ENCODE data around the gene VANGL2. TPM values are rescaled to one million over a fixed set of nuclear protein-coding genes. Genes with fewer than 3 reads are reported as not detected.

VANGL2 gene
- total RNA-seq, result 1 to 10 TPM; 1.2 to 5.8 (median 3.7) TPM

DNA sequence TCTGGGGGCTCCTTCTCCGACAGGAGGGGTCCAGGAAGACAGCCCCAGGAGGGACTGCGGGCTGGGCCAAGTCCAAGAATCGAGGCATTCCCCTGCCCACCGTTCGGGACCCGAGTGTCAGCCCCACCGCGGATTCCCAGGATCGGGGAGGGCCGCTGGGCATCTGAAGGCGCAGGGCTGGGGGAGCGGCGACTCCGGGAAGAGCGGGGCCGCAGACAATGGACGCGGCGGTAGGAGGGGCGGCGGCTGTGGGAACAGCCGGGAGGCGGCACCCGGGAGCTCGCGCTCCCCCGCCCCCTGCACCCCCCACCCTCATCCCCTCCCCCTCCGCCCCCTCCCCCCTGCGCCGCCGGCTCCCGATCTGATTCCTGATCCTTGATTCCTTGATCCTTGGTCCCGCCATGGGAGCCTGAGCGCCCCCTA lies at the start of gene VANGL2:
TSS of gene VANGL2 (plus strand) at position 342 of the 423 bp plus-strand sequence. CDS start 15,274 bp downstream, outside the sequence.
- H3K4me1 ChIP-seq, result peaks cover 11 to 33% (median 29%) of the 10 kb centered on the region in 4 donors
- no peak for DNase-seq (ENCODE audit: extremely low spot score)
- WGBS, result 2% methylated on average over 6 of the region's 34 CpGs
- H3K27ac ChIP-seq (replicated peaks in 1 of 4), result peak within 1 kb of the TSS; percentile 36 to 78 (median 68)
- H3K4me3 ChIP-seq, result peak within 1 kb of the TSS; percentile 70 to 87 (median 85)
- H3K27me3 ChIP-seq, result peaks cover 0 to 4% (median 0%) of the 10 kb centered on the region in 4 donors
- no peaks in the 10 kb centered on the region for H3K36me3 ChIP-seq
- no peaks in the 10 kb centered on the region for H3K9me3 ChIP-seq
- intact Hi-C loops (cut with DNase I), result no loop called here
- TF ChIP-seq, protein P1, sequence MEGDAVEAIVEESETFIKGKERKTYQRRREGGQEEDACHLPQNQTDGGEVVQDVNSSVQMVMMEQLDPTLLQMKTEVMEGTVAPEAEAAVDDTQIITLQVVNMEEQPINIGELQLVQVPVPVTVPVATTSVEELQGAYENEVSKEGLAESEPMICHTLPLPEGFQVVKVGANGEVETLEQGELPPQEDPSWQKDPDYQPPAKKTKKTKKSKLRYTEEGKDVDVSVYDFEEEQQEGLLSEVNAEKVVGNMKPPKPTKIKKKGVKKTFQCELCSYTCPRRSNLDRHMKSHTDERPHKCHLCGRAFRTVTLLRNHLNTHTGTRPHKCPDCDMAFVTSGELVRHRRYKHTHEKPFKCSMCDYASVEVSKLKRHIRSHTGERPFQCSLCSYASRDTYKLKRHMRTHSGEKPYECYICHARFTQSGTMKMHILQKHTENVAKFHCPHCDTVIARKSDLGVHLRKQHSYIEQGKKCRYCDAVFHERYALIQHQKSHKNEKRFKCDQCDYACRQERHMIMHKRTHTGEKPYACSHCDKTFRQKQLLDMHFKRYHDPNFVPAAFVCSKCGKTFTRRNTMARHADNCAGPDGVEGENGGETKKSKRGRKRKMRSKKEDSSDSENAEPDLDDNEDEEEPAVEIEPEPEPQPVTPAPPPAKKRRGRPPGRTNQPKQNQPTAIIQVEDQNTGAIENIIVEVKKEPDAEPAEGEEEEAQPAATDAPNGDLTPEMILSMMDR (IDR thresholded peaks at IDR 0.05), result no peak
- TF ChIP-seq POLR2AphosphoS5 (IDR thresholded peaks at IDR 0.05), result peak; percentile 9 to 45

DNA sequence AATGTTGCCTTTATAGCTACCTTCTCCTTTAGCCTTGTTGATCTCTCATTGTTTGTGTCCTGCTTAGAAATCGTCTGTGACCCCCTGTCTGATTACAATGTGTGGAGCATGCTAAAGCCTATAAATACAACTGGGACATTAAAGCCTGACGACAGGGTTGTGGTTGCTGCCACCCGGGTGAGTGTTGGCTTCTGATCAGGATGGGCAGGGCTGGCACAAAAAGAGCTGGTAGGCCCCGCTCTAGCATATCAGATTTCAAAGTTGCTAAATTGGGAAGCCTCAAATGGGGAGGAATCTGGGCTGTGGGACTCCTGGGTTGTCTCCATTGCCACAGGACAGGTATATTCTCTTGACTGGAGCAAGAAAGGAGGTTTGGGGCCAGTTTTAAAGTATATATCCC lies 48.7 kb upstream of the VANGL2 start:
- no peak overlapping the region for H3K4me3 ChIP-seq
- peaks cover 0 to 8% (median 2%) of the 10 kb centered on the region in 4 donors for H3K4me1 ChIP-seq
- H3K36me3 ChIP-seq, result peaks cover 59 to 99% (median 98%) of the 10 kb centered on the region in 4 donors
- 89% methylated on average over 4 of the region's 4 CpGs for WGBS
- H3K27ac ChIP-seq (replicated peaks in 1 of 4), result no peak overlapping the region
- no peak for DNase-seq (ENCODE audit: extremely low spot score)
- intact Hi-C loops (cut with DNase I), result no loop called here
- TF ChIP-seq POLR2AphosphoS5 (IDR thresholded peaks at IDR 0.05) (no peak), EP300 (IDR thresholded peaks at IDR 0.05) (no peak), POLR2A (IDR thresholded peaks at IDR 0.05; ENCODE audit: low read depth) (no peak)
- TF ChIP-seq, protein P1 (IDR thresholded peaks at IDR 0.05), result no peak
- no peaks in the 10 kb centered on the region for H3K9me3 ChIP-seq
- H3K27me3 ChIP-seq, result no peaks in the 10 kb centered on the region

DNA sequence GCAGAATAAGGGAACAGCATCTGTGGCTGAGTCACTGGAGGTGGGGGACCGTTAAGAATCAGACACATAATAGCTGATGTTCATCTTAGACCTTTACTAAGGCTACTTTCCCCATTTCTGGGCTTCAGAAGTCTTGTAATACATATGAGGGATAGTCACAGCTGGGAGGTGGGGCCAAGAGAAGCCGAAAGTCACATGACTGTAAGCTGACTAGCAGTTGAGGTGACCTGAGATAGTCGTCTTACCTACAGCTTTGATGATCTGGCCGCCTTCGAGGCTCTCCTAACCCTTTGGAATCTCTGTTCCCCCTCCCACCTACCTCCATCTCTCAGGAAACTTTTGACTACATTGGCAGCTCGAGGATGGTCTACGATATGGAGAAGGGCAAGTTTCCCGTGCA lies 47.8 kb upstream of the VANGL2 start:
- H3K27me3 ChIP-seq, result no peaks in the 10 kb centered on the region
- peaks cover 65 to 99% (median 99%) of the 10 kb centered on the region in 4 donors for H3K36me3 ChIP-seq
- WGBS, result 89% methylated on average over 8 of the region's 8 CpGs
- intact Hi-C loops (cut with DNase I), result no loop called here
- TF ChIP-seq EP300 (IDR thresholded peaks at IDR 0.05) (no peak), POLR2A (IDR thresholded peaks at IDR 0.05; ENCODE audit: low read depth) (no peak), POLR2AphosphoS5 (IDR thresholded peaks at IDR 0.05) (no peak)
- TF ChIP-seq, protein P1 (IDR thresholded peaks at IDR 0.05), result no peak
- no peaks in the 10 kb centered on the region for H3K9me3 ChIP-seq
- no peak overlapping the region for H3K4me3 ChIP-seq
- H3K27ac ChIP-seq (replicated peaks in 1 of 4), result no peak overlapping the region
- DNase-seq (ENCODE audit: extremely low spot score), result no peak
- peaks cover 0 to 8% (median 0%) of the 10 kb centered on the region in 4 donors for H3K4me1 ChIP-seq

DNA sequence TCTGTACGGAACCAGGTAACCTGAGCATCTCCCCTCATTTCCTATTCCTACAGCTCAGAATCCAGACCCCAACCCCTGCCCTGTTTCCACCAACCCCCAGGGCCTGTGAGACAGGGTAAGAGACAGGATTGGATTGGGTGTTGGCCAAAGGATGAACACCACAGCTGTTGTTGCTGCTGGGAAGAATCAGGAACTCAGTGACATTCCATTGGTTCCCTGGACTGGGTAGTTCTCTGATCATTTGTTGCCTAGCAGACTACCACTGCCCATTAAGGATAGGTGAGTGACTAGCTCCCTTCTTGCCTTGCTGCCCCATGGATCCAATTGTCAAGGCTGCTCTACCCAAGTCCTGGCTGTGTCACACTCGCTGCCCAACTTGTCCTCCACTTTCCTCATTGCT lies 47.1 kb upstream of the VANGL2 start:
- Histone ChIP-seq H3K27me3 (no peaks in the 10 kb centered on the region), H3K4me3 (no peak overlapping the region), H3K9me3 (no peaks in the 10 kb centered on the region), H3K4me1 (peaks cover 0 to 8% (median 0%) of the 10 kb centered on the region in 4 donors), H3K36me3 (peaks cover 71 to 99% (median 99%) of the 10 kb centered on the region in 4 donors), H3K27ac (replicated peaks in 1 of 4) (no peak overlapping the region)
- TF ChIP-seq POLR2A (IDR thresholded peaks at IDR 0.05; ENCODE audit: low read depth) (no peak), EP300 (IDR thresholded peaks at IDR 0.05) (no peak), POLR2AphosphoS5 (IDR thresholded peaks at IDR 0.05) (no peak)
- TF ChIP-seq, protein P1 (IDR thresholded peaks at IDR 0.05), result no peak
- intact Hi-C loops (cut with DNase I), result no loop called here
- DNase-seq (ENCODE audit: extremely low spot score), result no peak
- WGBS, result 88% methylated on average over 2 of the region's 2 CpGs
